CD4-positive, alpha-beta T cell (primary cell): Measurements from ENCODE around the gene PTDSS2. TPM values are rescaled to one million over a fixed set of nuclear protein-coding genes. Genes with fewer than 3 reads are reported as not detected.

Source experiments
- ATAC-seq: fragments of 200-7000 bp; cut with Tn5 transposase; one replicate; pipeline ENCODE4 v1.10.0; 2022; ENCODE audit warnings: mild to moderate bottlenecking; ENCODE audit not compliant: poor library complexity
- CTCF ChIA-PET: fragments of 350-600 bp; sonication (Branson Sonifier 250); formaldehyde crosslinking; loops from one replicate; lab custom pipeline; 2021; ENCODE audit warnings: antibody characterized with exemption, inconsistent platforms; lab: Charles Lee
- POLR2A ChIA-PET: fragments of 350-600 bp; sonication (Branson Sonifier 250); formaldehyde crosslinking; loops from one replicate; lab custom pipeline; 2021; ENCODE audit warnings: antibody characterized with exemption, inconsistent platforms; lab: Charles Lee
- DNase-seq, 14 experiments: peaks; one replicate each; pipeline ENCODE4 v3.0.0-alpha.2; 2013 to 2020; ENCODE audit warnings: mixed read lengths in 2 of 14
- H3K27ac ChIP-seq, 2 donors: one replicate each; pipeline versions ENCODE4 v1.5.1 to v1.7.0; 2013; ENCODE audit warnings: low read length in 2 of 2, low read depth in 1 of 2, mild to moderate bottlenecking in 1 of 2
- H3K27me3 ChIP-seq, 2 experiments: 1 replicate in 1 of 2; 2 replicates in 1 of 2; pipeline versions ENCODE4 v1.6.1 to v1.7.0; 2013; ENCODE audit warnings: low read length in 2 of 2, control low read depth in 1 of 2, mild to moderate bottlenecking in 1 of 2, moderate library complexity in 1 of 2; ENCODE audit not compliant: insufficient read depth in 2 of 2, control insufficient read depth in 1 of 2
- H3K36me3 ChIP-seq: one replicate; pipeline ENCODE4 v1.6.1; 2013; ENCODE audit warnings: low read length, control low read depth; ENCODE audit not compliant: insufficient read depth
- H3K4me1 ChIP-seq: one replicate; pipeline ENCODE4 v1.6.1; 2013; ENCODE audit warnings: low read length, control low read depth; ENCODE audit not compliant: insufficient read depth
- H3K4me3 ChIP-seq: one replicate; pipeline ENCODE4 v1.5.1; 2013; ENCODE audit warnings: mild to moderate bottlenecking, low read length, moderate library complexity
- H3K9me3 ChIP-seq, 2 experiments: 1 replicate in 1 of 2; 2 replicates in 1 of 2; pipeline versions ENCODE4 v1.6.1 to v1.7.0; 2013; ENCODE audit warnings: low read length in 2 of 2, mild to moderate bottlenecking in 2 of 2, control low read depth in 1 of 2, moderate library complexity in 1 of 2; ENCODE audit not compliant: control insufficient read depth in 1 of 2, insufficient read depth in 1 of 2
- H3K27ac Mint-ChIP-seq: one replicate; pipeline ENCODE4 v1.8.0; 2020; ENCODE audit warnings: mixed read lengths
- H3K27me3 Mint-ChIP-seq: one replicate; pipeline ENCODE4 v1.8.0; 2021; ENCODE audit warnings: mixed read lengths
- H3K36me3 Mint-ChIP-seq: one replicate; pipeline ENCODE4 v1.8.0; 2021; ENCODE audit warnings: low read depth, mixed read lengths
- H3K4me1 Mint-ChIP-seq: one replicate; pipeline ENCODE4 v1.8.0; 2021; ENCODE audit warnings: low read depth, mixed read lengths
- H3K4me3 Mint-ChIP-seq: one replicate; pipeline ENCODE4 v1.8.0; 2020; ENCODE audit warnings: mild to moderate bottlenecking, mixed read lengths
- H3K9me3 Mint-ChIP-seq: one replicate; pipeline ENCODE4 v1.8.0; 2020; ENCODE audit warnings: mixed read lengths
- intact Hi-C, 2 experiments: fragments of 100-400 bp; cut with DNase I in 1 of 2; cut with micrococcal nuclease in 1 of 2; formaldehyde crosslinking; loops; one replicate each; pipeline versions ENCODE4 v1.15.1 to v1.9.0; 2023 to 2025; cut with DNase I, micrococcal nuclease
- total RNA-seq, 174 experiments: library from RNA in 2 of 174; stranded (reverse) in 2 of 174; gene quantifications; one replicate each; pipeline ENCODE4 v1.2.3 and lab custom pipeline; 2021 to 2026
- TF ChIP-seq, protein P1 (sequence below): fragments of 200-600 bp; IDR thresholded peaks from one replicate; pipeline ENCODE4 v1.8.0; 2022; ENCODE audit warnings: antibody characterized with exemption, mild to moderate bottlenecking

Gene PTDSS2
- total RNA-seq, 2 experiments from 2014 or later: 15.2 to 18.4 TPM

DNA sequence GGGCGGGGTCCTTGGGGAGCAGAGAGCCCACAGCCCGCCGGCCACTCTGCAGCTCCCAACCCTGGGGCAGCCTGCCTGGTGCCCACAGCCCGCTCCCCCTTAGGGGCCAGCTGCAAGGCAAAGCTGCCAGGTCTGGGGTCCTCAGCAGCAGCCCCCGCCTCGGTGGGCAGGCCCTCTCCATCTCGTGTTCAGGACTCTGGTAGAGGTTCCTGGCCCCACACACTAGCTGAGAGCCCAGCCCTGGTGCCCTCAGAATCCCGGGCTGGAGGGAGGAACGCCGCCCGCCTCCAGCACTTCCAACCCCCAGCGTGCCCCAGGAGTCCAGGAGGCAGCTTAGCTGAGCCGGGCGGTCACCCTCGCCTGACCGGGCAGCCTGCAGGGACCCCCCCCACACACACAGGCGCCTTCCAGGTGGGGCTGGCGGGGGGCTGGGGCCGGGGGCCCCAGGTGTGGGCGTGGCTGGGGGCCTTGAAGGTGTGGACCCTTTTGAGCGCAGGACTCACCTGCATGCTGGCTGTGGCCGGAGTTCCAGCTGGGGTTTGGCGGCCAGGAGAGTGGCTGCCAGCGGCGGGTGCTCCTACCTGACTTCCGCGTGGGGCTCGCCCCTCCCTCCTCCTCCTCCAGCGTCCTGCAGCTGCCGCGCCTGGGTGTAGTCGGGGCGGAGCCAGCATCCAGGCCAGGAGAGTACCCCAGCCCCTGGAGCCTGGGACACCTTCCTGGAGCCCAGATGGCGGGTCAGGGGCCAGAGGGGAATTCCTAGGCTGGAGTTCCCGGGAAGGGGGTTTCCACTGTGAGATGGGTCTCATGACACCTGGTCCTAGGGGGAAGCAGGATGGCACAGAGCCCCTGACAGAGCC is 8.4 kb upstream of the PTDSS2 start, which contains the start of gene ANO9:
Gene ANO9, minus strand, starts transcription at position 594 of the 857 bp plus-strand sequence. Its CDS starts 85 bp downstream, at position 509.
- Histone ChIP-seq H3K4me3 (peak within 1 kb of the TSS; percentile 62), H3K27ac (peak within 1 kb of the TSS in 1 of 2 donors; percentile 41), H3K4me1 (peaks cover 56% of the 10 kb centered on the region), H3K27me3 (no peaks in the 10 kb centered on the region), H3K9me3 (no peaks in the 10 kb centered on the region), H3K36me3 (no peaks in the 10 kb centered on the region)
- no peak within 1 kb of the TSS for H3K27ac Mint-ChIP-seq
- TF ChIP-seq, protein P1, sequence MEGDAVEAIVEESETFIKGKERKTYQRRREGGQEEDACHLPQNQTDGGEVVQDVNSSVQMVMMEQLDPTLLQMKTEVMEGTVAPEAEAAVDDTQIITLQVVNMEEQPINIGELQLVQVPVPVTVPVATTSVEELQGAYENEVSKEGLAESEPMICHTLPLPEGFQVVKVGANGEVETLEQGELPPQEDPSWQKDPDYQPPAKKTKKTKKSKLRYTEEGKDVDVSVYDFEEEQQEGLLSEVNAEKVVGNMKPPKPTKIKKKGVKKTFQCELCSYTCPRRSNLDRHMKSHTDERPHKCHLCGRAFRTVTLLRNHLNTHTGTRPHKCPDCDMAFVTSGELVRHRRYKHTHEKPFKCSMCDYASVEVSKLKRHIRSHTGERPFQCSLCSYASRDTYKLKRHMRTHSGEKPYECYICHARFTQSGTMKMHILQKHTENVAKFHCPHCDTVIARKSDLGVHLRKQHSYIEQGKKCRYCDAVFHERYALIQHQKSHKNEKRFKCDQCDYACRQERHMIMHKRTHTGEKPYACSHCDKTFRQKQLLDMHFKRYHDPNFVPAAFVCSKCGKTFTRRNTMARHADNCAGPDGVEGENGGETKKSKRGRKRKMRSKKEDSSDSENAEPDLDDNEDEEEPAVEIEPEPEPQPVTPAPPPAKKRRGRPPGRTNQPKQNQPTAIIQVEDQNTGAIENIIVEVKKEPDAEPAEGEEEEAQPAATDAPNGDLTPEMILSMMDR: no peak
- ChIA-PET POLR2A (interaction anchor here (0.7 to 2.6 kb wide), 6 partner anchors 8 to 234 kb away, joined by 5 to 13 read pairs (median 5); partner anchors contain the start of genes BET1L, PTDSS2, RIC8A and RNH1), CTCF (interaction anchor here (2.0 kb wide), 1 partner anchor 9 kb away, joined by 9 read pairs; no protein-coding TSS in a partner anchor)
- H3K4me3 Mint-ChIP-seq: peak within 1 kb of the TSS; percentile 77
- H3K4me1 Mint-ChIP-seq: peaks cover 16% of the 10 kb centered on the region
- no peaks in the 10 kb centered on the region for H3K36me3 Mint-ChIP-seq
- no peaks in the 10 kb centered on the region for H3K27me3 Mint-ChIP-seq
- DNase-seq (peak; percentile 38 to 86 (median 58)), ATAC-seq (peak; percentile 97)
- intact Hi-C loops: loop anchor here in 1 of 2 experiments (2.0 kb wide), 1 partner anchor 25 kb away; no protein-coding TSS in a partner anchor
- H3K9me3 Mint-ChIP-seq: no peaks in the 10 kb centered on the region

DNA sequence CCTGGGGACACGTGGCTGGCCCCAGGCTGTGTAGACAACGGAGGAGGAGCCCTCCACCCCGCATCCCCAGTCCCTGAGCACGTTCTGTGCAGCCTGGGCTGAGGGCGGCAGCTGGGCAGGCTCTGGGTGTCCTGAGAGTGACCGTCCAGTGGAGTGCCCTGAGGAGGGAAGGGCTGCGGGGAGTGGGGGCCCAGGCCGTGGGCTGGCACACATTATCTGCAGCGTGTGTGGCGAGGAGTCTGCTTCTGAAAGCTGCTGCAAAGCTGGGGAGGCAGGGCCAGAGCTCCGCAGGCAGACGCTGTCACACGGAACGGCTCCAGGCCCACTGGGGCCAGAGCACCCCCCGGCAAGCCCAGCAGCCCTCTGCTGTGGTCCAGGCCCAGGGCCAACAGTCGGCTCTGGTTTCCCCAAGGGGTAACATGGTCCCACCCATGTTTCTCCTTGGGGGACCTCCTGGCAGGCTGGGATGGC is 7.4 kb upstream of the PTDSS2 start:
- peak overlapping the region; percentile 30 for H3K4me3 Mint-ChIP-seq
- no peaks in the 10 kb centered on the region for H3K9me3 Mint-ChIP-seq
- H3K4me3 ChIP-seq: no peak overlapping the region
- no peaks in the 10 kb centered on the region for H3K27me3 ChIP-seq
- TF ChIP-seq, protein P1: no peak
- H3K36me3 ChIP-seq: no peaks in the 10 kb centered on the region
- H3K27ac ChIP-seq: no peak overlapping the region
- CTCF ChIA-PET: no interaction called here
- intact Hi-C loops: no loop called here
- H3K4me1 Mint-ChIP-seq: peaks cover 10% of the 10 kb centered on the region
- DNase-seq (no peak), ATAC-seq (no peak)
- no peak overlapping the region for H3K27ac Mint-ChIP-seq
- no peaks in the 10 kb centered on the region for H3K9me3 ChIP-seq
- no peaks in the 10 kb centered on the region for H3K36me3 Mint-ChIP-seq
- H3K27me3 Mint-ChIP-seq: no peaks in the 10 kb centered on the region
- peaks cover 52% of the 10 kb centered on the region for H3K4me1 ChIP-seq
- POLR2A ChIA-PET: interaction anchor here (0.8 to 1.3 kb wide), 3 partner anchors 7 to 235 kb away, joined by 3 to 5 read pairs (median 3); partner anchors contain the start of genes BET1L, PTDSS2 and RIC8A

DNA sequence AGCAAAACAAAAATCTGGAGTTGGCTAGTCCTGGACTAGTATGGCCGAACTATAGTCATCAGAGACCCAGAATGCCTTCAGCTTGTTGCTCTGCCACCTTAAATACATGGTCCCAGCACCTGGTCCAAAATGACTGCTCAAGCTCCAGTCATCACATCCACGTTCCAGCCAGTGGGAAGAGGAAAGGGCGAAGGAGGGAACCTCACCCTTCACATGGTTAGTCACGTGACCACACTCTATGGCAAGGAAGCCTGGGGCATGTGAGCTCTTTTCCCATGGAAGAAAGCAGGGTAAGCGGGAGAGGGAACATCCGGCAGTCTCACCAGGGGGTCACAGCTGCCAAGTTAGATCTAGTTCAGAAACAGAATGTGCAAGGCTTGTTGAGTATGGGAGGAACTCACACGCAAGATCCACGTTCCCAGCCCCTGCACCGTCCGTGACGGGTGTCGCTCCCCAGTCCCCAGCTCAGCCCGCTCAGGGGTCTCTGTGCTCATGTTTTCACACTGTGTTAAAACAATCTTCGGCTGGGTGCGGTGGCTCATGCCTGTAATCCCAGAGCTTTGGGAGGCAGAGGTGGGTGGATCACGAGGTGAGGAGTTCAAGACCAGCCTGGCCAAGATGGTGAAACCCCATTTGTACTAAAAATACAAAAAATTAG is 6.4 kb upstream of the PTDSS2 start:
- Mint-ChIP-seq H3K27me3 (no peaks in the 10 kb centered on the region), H3K4me1 (peaks cover 17% of the 10 kb centered on the region), H3K36me3 (no peaks in the 10 kb centered on the region), H3K4me3 (no peak overlapping the region), H3K27ac (no peak overlapping the region), H3K9me3 (no peaks in the 10 kb centered on the region)
- Histone ChIP-seq H3K9me3 (no peaks in the 10 kb centered on the region), H3K4me1 (peaks cover 51% of the 10 kb centered on the region), H3K27ac (no peak overlapping the region), H3K4me3 (no peak overlapping the region), H3K27me3 (no peaks in the 10 kb centered on the region), H3K36me3 (no peaks in the 10 kb centered on the region)
- POLR2A ChIA-PET: interaction anchor here (0.8 to 1.3 kb wide), 2 partner anchors 37 to 236 kb away, joined by 3 read pairs; partner anchors contain the start of genes BET1L and RIC8A
- intact Hi-C loops: no loop called here
- ATAC-seq: no peak
- CTCF ChIA-PET: no interaction called here
- no peak for DNase-seq
- TF ChIP-seq, protein P1: no peak
